ELR (cell line): ENCODE data around the gene GRAP2.
"Not testable (repeated sequence)": the region's sequence is repeated elsewhere in the genome, so short reads cannot be mapped to it uniquely, and the experiment has no call there.

ENCODE experiments used
- DNase-seq: peaks from one replicate; pipeline ENCODE4 v3.0.0-alpha.2; 2015; ENCODE audit warnings: low read depth

Gene GRAP2

DNA sequence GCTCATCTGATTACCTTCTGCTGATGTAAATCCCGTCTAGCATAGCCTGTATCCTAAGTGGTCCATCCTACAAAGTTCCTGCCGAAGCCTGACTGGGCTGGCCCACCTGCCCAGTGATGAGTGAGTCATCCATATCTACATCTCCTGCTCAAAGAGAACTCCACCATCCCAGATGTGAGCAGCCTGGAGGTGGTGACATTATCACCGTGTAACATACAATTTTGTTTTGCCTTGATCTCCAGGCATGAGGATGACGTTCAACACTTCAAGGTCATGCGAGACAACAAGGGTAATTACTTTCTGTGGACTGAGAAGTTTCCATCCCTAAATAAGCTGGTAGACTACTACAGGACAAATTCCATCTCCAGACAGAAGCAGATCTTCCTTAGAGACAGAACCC is 64.9 kb downstream of the GRAP2 start:
- no peak for DNase-seq

DNA sequence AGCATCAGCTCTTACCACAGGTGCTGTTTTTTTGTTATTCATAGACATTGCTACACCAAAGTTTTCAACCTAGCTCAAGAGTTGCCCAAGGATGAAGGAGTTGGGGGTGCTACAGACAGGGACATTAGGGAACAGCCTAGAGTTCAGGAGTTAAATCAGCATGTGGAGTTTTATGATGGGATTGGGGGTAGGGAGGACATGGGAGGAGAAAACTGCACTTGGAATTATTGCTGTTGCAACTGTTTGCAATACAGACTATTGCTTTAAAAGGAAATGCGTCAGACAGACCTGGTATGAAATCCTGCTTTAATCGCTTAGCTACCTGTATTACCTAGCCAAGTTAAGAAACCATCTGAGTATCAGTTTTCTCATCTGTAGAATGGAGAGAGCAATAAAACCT is 65.6 kb downstream of the GRAP2 start:
- DNase-seq = no peak

DNA sequence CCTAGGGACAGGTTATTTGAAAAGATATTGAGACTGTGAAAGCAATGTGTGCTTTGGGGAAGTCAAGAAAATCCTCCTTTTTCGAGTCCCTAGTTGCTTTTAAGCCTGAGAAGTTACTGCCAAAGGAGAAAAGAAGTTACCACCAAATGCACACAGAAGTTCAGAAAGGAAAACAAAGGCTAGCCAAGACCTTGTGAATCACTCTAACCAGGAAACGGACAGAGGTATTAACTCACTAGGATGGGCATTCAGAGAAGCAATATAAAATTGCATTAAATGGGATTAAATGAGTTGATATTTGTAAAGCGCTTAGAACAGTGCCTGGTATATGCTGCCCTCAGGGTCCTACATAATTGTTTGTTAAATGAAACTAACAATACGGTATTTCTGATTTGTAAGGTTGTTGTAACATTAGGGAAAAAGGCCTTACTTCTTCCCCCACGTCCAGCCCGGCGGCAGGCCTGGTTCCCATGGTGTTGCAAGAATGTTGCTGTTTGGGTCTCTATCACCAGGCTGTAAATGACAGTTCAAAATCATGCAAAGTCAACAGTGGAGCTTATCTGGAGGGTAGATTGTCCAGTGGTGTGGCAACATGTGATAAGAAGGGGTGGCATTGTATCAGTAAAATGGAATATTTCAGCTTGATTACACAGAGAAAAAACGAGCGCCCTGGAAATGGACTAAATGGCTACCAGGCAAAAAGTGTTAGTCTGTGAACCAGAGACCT is 66.4 kb downstream of the GRAP2 start:
- peak; percentile 39 for DNase-seq

DNA sequence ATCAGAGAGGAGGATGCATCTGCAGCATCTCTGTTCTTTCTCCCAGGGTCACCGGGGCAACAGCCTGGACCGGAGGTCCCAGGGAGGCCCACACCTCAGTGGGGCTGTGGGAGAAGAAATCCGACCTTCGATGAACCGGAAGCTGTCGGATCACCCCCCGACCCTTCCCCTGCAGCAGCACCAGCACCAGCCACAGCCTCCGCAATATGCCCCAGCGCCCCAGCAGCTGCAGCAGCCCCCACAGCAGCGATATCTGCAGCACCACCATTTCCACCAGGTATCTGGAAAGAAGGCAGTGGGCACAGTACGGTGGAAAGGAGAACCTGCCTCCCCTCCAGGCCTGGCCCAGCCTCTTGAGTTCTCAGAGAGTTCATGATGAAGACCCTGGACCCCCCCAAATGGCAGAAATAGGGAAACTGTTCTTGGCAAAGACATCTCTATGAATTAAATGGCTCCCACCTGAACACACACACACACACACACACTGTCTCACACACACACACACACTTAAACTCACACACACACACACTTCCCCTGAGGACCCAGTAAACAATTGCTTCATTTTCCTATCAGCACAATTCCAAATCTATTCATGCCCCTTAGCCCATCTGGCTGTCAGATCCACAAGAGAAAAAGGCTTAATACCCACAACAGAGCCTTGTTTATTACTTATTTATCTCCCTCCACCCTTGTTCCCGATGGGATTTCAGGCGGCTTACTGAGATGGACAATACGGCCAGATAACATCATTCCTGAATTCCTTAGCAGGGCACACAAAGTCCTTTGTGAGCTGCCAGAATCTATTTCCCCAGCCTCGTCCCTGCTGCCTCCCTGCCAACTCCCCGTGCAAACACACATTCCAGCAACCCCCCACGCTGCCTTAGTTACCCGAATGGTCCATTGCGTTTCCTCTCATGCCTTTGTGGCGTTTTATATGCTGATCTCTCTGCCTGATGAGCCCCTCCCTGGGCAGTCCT is 67.4 kb downstream of the GRAP2 start:
- DNase-seq = no peak

DNA sequence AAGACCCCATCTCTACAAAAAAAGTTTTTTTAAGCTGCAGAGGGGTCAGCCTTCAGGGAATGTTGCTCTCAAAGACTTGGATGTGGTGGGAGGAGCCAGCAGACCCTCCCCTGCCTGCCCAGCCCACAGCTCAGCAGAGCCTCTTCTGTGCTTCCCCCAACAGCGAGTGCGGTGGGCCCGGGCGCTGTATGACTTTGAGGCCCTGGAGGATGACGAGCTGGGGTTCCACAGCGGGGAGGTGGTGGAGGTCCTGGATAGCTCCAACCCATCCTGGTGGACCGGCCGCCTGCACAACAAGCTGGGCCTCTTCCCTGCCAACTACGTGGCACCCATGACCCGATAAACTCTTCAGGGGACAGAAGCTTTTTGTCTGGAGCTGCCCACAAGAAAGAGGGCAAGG is 69.9 kb downstream of the GRAP2 start:
- no peak for DNase-seq

DNA sequence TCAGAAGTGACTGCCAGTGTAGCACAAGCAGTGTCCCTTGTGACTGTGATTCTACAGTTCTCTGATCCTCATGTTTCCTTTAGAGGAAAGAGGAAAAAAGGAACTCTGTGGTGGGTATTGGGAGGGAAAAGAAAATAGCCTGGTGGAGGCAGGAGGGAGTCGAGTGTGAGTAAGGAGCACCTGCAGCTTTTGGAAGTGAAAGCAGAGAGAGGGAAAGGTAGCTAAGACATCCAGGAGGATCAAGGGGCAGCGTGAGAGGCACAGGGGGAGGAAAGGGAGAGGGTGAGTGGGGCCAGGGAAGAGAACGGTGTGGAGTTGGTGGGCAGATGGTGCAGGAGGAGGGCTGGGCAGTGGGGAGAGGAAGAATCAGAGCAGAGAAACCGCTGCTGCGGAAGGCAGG is 71.8 kb downstream of the GRAP2 start:
- DNase-seq = no peak

DNA sequence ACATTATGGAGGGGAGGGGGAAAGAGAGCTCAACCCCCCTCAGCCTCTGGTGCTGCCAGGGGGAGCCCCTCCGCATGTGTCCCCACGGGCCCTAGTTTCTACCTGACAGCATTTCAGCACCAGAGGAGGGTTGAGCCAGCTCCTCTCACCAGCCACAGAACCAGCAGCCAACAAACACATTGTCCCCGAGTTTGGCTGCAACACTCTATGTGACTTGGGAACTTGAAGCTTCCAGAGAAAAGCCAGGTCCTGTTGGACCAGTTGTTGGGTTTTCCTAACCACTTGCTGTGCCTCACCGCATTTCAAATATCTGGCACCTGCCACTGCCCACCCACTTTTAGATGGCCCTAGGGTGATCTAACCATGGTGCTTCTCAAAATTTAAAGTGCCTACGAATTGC is 72.8 kb downstream of the GRAP2 start:
- DNase-seq = no peak

DNA sequence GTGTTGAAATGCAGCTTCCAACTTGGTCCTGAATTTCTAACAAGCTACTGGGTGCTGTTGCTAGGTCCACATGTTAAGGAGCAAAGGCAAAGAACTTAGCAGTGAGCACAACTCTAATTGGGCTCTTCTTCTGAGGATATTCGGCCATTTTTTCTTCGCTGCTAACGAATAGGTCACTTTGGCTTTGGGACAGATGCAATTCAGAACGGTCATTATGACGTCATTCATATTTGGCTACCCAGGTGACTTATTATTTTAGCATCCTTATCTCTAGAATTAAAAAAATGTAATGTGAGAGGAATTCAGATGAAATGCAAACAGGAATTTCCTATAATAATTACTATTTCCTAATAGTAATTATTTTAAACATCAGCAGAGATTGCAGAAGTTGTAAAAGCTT is 73.2 kb downstream of the GRAP2 start:
- DNase-seq = no peak

DNA sequence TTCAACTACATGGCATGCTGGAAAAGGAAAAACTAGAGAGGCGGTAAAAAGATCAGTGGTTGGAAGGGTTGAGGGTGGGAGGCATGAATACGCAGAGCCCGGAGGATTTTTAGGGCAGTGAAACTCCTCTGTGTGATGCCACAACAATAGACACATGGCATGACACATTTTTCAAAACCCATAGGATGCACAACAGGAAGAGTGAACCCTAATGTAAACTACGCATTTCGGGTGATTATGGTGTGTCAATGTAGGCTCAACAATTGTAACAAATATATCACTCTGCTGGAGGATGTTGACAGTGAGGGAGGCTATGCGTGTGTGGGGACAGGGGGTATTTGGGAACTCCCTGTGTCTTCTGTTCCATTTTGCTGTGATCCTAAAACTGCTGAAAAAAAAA is 78.2 kb downstream of the GRAP2 start:
- no peak for DNase-seq

DNA sequence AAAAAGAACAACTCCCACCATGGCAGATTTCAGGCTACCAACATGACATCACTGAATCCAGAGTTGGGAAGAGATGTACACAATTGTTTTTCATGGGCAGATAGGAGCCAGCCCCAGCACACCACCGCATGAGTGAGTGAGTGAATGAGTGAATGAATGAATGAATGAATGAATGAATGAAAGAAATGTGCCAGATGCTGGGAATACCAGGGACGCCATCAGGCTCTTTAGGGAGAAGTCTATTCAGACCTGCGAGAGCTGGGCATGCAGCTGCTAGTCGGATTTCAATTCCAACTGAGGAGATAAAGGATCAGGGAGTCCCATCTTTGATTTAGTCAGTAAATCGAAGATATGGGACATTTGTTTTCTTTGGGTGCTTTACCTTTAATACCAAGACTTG is 78.6 kb downstream of the GRAP2 start:
- DNase-seq = no peak

DNA sequence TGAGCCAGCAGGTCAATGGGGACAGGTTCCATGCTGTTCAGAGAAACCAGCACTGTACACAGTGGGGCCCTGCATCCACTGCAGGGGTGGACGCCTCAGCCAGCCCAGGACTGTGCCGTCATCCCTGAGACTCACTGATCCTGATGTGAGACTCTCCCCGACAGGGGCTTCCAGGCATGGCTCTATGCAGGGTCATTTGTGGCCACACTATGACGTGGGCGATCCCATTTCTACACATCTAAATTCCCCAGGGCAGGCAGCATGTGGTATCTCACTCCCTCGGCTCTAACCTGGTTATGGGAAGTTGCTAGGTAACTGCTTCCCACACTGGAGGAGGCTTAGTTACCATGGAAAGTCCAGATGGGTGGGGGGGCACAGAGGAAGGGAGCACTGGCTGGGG is 79.7 kb downstream of the GRAP2 start:
- no peak for DNase-seq

DNA sequence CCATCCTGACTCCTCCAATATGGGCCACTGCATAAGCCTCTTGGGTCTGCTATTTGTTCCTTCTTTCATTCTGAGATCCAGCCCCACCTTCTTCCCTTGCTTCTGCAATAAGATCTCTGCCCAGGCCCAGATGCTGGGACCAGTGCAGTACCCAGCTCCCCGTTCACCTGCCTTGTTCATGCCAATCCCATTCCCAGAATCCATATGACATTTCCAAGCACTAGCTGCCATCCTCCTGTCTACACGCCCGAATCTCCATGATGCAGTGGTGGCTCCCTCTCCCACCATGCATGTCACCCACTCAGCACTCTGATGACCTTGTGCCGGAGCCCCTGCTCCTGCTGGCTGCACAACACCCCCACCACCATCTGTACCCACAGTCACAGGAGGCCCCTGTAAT is 82.5 kb downstream of the GRAP2 start:
- DNase-seq = no peak

DNA sequence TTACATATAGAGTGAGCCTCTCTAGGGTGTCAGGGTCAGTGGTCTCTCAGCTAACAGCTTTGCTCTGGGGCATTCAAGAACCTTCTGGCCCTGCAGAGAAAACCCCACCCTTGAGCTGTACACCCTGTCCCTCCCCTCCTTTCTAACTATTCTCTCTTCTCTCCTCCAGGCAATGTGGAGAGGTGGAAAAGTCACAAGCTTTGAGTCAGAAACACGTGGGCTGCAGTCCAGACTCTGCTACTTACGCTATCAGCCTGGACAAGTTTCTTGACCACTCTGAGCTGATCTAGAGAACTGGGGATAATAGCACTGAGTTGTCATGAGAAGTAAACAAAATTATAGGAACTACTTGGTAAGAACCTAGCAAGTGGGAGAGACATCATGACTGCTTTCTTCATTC is 83.1 kb downstream of the GRAP2 start:
- DNase-seq = peak; percentile 40

DNA sequence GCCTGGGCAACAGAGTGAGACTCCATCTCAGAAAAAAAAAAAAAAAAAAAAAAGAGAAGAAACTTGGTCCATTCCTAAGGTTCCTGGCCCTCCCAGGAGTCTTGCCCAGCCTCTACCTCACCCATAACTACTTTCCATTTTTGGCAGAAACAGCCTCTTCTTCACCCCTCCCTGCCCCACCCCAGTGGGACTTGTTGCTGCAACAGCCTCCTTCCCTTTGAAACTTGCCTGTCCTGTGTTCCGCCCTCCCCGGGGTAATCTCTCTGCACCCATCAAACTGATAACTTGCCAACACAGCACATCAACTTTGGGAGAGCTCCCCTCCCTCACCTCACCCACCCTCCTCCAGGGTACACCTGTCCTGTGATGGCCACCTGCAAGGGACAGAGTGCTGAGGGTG is 83.9 kb downstream of the GRAP2 start:
- DNase-seq = no peak

DNA sequence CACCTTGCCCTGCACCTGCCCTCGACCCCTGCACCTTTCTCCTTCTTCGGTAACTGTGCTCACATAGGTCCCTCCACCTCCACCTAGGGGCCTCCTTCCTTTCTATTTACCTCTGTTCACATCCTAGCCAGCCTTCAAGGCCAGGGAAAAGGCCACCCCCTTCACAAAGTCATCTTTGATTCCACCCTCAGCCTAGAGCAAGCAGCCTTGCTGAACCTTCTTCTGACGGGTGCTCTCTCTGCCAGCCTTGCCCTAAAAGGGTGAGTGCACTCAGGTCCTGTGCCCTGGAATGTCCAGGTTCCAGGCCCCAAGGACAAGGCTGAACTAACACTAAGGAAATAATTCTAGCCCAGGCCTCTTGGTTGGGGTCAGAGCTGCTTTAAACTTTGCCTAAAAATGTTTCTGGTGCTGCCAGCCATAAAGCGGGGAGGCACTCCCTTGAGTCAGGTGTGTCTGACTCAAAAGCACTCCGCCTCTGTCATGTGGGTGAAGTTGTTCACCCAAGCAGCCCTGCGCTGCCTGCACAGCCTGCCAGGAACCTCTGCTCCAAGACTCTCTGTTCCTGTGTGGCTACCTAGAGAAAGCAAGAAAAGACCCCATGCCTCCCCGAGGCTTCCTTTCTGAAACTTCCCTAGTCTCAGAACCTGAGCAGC is 84.6 kb downstream of the GRAP2 start:
- no peak for DNase-seq

DNA sequence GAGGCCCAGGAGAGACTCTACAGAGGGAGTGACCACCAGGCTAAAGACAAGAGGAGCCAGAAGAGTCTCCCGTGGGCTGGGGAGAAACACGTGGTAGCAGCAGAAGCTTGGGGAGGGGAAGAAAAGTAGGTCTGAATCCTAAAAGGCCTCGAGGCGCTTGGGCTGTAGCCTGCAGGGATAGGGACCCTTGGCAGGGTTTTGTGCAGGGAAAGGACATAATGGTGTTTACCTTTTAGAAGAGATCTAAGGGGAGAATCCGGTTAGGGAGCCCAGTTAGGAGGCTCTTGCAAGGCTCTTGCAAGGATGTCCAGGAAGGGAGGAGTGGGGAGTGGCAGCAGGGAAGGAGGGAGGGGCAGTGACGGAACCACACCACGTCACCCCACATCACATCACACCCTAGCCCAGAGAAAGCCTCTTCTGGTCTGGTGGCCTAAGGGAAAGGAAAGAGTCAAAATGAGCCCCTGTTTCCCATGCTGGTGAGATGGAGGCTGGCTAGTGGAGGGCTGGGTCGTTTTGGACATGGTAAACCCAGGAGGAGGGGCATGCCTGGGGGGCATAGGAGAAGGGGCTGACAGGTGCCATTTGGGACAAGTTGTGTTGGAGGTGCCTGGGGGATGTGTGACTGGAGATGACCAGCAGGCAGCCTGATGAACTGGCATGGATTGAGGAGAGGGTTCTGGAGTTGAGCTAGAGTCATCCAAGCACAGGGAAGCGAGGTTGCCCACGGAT is 87.7 kb downstream of the GRAP2 start:
- no peak for DNase-seq

DNA sequence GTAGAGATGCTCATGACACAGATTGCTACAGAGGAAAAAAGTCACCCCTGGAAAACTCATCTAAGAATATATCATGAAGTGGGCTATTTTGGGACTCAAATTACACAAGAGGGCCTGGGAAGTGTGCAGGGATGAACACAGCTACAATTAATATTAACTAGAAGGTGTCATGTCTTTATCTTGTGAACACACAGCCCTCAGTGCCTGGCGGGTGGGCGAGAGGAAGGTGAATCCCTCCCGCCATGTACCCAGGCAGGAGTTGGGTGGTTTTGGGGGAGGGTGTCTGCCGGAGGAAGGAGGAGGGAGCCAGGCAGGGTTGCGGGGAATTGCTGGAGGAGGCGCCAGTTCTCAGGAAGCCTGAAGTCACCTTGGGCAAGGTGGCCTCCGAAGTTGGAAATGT is 88.7 kb downstream of the GRAP2 start:
- no peak for DNase-seq

DNA sequence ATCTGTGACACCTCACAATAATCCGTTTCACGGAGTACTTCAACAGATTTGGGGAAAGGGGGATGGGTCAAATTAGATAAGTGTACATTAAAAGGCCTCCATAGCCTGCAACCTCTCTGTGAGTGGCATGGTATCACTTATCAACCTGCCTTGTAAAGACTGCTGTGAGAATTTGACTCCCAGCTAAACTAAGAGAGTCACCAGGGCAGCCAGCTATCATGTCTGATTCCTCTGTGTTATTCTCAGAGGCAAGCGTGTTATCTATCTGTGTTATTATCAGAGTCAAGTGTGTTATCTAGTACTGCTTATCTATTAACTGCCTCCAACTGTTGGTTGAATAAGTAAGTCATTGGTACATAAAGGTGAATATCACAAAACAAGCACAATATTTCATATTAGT is 89.8 kb downstream of the GRAP2 start:
- DNase-seq = no peak

DNA sequence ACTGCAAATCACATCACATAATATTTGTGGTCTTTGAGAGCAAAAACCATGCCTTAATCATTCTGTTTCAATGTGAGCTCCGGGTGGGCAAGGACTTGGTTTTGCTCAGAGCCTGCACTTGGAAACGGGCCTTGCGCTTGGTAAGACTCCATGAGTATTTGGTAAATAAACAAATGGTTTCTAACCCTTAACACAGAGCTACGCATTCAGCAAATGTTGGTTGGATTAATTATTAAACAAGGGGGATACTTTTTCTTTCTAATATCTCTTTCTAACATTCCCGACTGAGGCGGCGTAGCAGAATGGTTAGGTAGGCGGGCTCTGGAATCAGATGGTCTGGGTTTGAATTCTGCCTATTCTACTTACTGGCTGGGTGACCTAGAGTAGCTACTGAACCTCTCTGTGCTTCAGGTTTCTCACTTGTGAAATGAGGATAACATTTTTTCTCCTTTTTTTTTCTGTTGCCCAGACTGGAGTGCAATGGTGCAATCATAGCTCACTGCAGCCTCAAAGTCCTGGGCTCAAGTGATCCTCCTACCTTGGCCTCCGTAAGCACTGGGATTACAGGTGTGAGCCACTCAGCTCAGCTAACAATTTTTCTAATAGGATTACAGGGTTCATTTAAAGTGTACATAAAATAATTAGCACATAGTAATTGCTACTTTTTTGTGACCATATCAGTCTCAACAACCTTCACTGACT is 90.4 kb downstream of the GRAP2 start:
- no peak for DNase-seq

DNA sequence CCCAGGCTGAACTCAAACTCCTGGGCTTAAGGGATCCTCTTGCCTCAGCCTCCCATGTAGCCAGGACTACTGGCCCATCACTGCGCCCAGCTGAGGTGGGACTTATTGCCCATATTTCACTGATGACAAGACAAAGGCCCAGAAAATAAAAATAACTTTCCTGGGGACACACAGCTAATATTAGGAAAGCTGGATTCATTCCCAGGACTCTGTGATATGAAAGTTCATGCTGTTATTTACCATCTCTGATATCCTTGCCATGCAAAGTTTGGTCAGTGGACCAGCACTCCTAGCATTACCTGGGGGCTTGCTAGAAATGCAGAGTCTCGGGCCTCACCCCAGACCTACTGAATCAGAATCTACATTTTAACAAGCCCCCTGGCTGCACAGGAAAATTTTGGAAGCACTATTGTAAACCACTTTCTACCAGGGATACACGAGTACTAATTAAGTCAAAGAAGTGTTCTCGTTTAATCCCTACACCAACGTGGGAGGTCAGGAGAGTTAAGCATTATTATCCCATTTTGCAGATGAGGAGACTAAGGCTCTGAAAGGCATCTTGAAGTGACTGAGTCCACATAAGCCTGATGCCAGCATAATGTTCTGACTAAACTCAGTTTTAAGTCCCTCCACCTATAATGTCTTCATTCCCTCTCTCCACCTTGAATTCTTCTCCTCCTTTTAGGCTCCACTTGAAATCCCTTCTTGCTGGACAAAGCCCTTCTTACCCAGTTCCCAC is 91.4 kb downstream of the GRAP2 start:
- no peak for DNase-seq

DNA sequence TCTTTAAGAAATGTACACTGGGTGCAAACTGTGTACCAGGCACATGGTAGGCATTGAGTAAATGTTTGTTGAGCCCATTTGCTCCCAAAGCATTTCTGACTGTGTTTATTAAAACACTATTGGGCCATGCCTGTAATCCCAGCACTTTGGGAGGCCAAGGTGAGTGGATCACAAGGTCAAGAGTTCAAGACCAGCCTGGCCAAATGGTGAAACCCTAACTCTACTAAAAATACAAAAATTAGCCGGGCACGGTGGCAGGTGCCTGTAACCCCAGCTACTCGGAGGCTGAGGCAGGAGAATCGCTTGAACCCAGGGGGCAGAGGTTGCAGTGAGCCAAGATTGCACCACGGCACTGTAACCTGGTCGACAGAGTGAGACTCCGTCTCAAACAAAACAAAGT is 92.0 kb downstream of the GRAP2 start:
- DNase-seq = not testable (repeated sequence)
